ENCODE data around the gene TINAGL1. TPM values are rescaled to one million over a fixed set of nuclear protein-coding genes. Genes with fewer than 3 reads are reported as not detected.

Gene TINAGL1
- total and polyA plus RNA-seq, 2 donors (not counting 1 experiment from before 2014, with no cell fraction given), result 3.0 to 92.5 TPM

DNA sequence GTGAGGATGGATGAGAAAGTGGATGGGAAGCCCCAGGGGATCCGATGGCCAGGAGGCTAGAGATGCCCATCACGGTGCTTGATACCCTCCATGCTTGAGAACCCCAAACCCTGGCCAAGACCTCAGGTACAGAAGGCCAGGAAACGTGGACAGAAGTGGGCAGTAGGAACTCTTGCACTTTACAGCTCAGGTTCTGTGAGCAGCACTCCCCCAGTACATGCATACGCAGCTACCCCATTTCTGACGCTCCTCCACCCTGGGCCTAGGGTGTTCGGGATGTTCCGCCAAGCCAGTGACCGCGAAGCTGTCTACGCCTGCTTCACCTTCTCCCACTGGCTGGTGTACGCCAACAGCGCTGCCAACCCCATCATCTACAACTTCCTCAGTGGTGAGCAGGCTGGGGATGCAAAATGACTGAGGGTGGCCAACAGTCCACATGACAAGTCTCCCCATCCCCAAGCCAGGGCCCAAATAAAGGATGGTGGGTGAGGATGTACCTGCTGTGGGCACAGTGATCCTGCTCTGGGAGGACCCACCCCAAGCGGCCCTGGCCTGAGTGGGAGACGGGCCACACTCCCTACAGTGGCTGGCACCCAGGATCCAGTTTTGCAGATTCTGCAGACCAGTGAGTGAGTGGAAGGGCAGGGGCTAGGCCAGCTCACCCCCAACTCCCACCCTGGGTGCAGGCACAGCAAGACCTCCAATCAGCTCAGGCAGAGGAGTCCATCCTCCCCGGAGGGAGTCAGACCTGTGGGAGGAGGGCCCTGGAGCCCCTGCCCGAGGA, 48.6 kb downstream of the TINAGL1 start:
- H3K27me3 ChIP-seq (ENCODE audit: control insufficient read depth, insufficient read depth, low read length), result no peaks in the 10 kb centered on the region
- peaks cover 18% of the 10 kb centered on the region for H3K4me1 ChIP-seq (ENCODE audit: control insufficient read depth, extremely low read depth, insufficient read depth, low read length)
- H2AFZ ChIP-seq (ENCODE audit: low read length), result no peak overlapping the region
- DNase-seq (ENCODE audit: low read depth in 2 of 2), result no peak
- H3K9ac ChIP-seq (ENCODE audit: insufficient read depth, low read length), result no peak overlapping the region
- no peaks in the 10 kb centered on the region for H3K9me3 ChIP-seq (ENCODE audit: control insufficient read depth, insufficient read depth, low read depth, low read length)
- no peak overlapping the region for H3K27ac ChIP-seq (ENCODE audit: insufficient read depth, low read length)
- no peaks in the 10 kb centered on the region for H3K79me2 ChIP-seq (ENCODE audit: control insufficient read depth, insufficient read depth, low read length)
- peaks cover 2% of the 10 kb centered on the region for H3K36me3 ChIP-seq (ENCODE audit: control insufficient read depth, insufficient read depth, low read length)
- TF ChIP-seq, protein P1, sequence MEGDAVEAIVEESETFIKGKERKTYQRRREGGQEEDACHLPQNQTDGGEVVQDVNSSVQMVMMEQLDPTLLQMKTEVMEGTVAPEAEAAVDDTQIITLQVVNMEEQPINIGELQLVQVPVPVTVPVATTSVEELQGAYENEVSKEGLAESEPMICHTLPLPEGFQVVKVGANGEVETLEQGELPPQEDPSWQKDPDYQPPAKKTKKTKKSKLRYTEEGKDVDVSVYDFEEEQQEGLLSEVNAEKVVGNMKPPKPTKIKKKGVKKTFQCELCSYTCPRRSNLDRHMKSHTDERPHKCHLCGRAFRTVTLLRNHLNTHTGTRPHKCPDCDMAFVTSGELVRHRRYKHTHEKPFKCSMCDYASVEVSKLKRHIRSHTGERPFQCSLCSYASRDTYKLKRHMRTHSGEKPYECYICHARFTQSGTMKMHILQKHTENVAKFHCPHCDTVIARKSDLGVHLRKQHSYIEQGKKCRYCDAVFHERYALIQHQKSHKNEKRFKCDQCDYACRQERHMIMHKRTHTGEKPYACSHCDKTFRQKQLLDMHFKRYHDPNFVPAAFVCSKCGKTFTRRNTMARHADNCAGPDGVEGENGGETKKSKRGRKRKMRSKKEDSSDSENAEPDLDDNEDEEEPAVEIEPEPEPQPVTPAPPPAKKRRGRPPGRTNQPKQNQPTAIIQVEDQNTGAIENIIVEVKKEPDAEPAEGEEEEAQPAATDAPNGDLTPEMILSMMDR (conservative IDR thresholded peaks at IDR 0.05 in 1 of 2, IDR thresholded peaks at IDR 0.05 in 1 of 2; ENCODE audit: low read depth in 1 of 2, low read length in 2 of 2), result no peak
- no peak for TF ChIP-seq EZH2 (IDR thresholded peaks at IDR 0.05; ENCODE audit: low read length, missing control alignments)
- no peak overlapping the region for H3K4me2 ChIP-seq (ENCODE audit: extremely low read depth, insufficient read depth, low read length)
- H3K4me3 ChIP-seq (replicated peaks in 1 of 4; ENCODE audit: control extremely low read depth in 1 of 4, insufficient read depth in 1 of 4, low read depth in 3 of 4, low read length in 4 of 4), result no peak overlapping the region
- no peaks in the 10 kb centered on the region for H4K20me1 ChIP-seq (ENCODE audit: control insufficient read depth, extremely low read depth, insufficient read depth, low read length)

DNA sequence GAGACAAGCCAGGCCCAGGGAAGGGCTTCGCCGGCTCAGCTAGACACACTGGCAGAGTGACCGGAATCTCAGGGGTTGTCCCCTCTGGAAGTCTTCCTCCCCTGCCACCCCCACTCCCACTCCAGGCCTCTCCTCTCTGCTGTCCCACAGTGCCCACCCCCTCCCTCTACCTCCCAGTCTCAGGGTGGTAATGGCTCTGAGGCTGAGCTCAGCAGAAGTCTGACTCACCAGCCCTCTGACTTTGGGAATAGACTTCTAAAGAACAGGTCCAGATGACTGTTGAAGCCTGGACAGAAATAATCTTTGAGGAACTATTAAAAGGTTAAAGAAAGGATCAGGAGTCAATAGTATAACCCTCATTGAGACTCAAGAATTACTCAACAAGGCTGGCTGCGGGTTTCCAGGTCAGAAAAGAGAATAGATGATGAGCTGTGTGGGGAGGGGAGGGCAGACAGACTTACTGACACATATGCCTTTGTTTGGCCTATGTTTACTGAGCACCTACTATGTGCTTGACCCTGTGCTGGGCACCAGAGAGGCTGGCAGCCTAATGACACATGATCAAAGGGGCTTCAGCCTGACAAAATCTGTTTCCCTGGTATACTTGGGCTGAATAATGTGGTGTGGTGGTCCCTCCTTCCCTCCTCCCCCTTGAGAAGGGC, 49.4 kb downstream of the TINAGL1 start:
- no peak overlapping the region for H3K27ac ChIP-seq (ENCODE audit: insufficient read depth, low read length)
- H4K20me1 ChIP-seq (ENCODE audit: control insufficient read depth, extremely low read depth, insufficient read depth, low read length), result no peaks in the 10 kb centered on the region
- H3K27me3 ChIP-seq (ENCODE audit: control insufficient read depth, insufficient read depth, low read length), result no peaks in the 10 kb centered on the region
- peaks cover 18% of the 10 kb centered on the region for H3K4me1 ChIP-seq (ENCODE audit: control insufficient read depth, extremely low read depth, insufficient read depth, low read length)
- peak; percentile 54 to 75 for DNase-seq (ENCODE audit: low read depth in 2 of 2)
- TF ChIP-seq EZH2 (IDR thresholded peaks at IDR 0.05; ENCODE audit: low read length, missing control alignments), result no peak
- TF ChIP-seq, protein P1 (conservative IDR thresholded peaks at IDR 0.05 in 1 of 2, IDR thresholded peaks at IDR 0.05 in 1 of 2; ENCODE audit: low read depth in 1 of 2, low read length in 2 of 2), result no peak
- H2AFZ ChIP-seq (ENCODE audit: low read length), result no peak overlapping the region
- no peak overlapping the region for H3K4me3 ChIP-seq (replicated peaks in 1 of 4; ENCODE audit: control extremely low read depth in 1 of 4, insufficient read depth in 1 of 4, low read depth in 3 of 4, low read length in 4 of 4)
- no peaks in the 10 kb centered on the region for H3K79me2 ChIP-seq (ENCODE audit: control insufficient read depth, insufficient read depth, low read length)
- no peak overlapping the region for H3K4me2 ChIP-seq (ENCODE audit: extremely low read depth, insufficient read depth, low read length)
- no peaks in the 10 kb centered on the region for H3K9me3 ChIP-seq (ENCODE audit: control insufficient read depth, insufficient read depth, low read depth, low read length)
- peaks cover 5% of the 10 kb centered on the region for H3K36me3 ChIP-seq (ENCODE audit: control insufficient read depth, insufficient read depth, low read length)
- no peak overlapping the region for H3K9ac ChIP-seq (ENCODE audit: insufficient read depth, low read length)

Data from fibroblast of lung (primary cell).